ENCODE results near the gene FLNC. TPM values are rescaled to one million over a fixed set of nuclear protein-coding genes. Genes with fewer than 3 reads are reported as not detected.

The FLNC gene
- total and polyA plus RNA-seq, 2 of the 4 experiments (the other 2 are of a cell fraction): 116 to 154 TPM

GRCh38 chr7:128811631-128812430 lies 18.4 kb upstream of the FLNC start (continued):
- no peak for TF ChIP-seq FOS (IDR thresholded peaks at IDR 0.05; ENCODE audit: low read depth, low read length)

GRCh38 chr7:128812514-128813168 lies 17.6 kb upstream of the FLNC start:
- no peak for ATAC-seq (ENCODE audit: low read depth)

More at GRCh38 chr7:128812514-128813168, 17.6 kb upstream of the FLNC start:
- Histone ChIP-seq H2BK120ac (ENCODE audit: low read depth, low read length) (no peak overlapping the region), H2BK5ac (ENCODE audit: low read depth, low read length, poor library complexity, severe bottlenecking) (no peak overlapping the region), H3K23ac (ENCODE audit: low read depth, low read length) (no peak overlapping the region), H4K8ac (ENCODE audit: low read depth in 2 of 2, low read length in 2 of 2) (no peak overlapping the region), H4K20me1 (ENCODE audit: insufficient read depth, low read length) (no peaks in the 10 kb centered on the region), H3K9ac (ENCODE audit: low read depth, low read length) (no peak overlapping the region), H2AK5ac (ENCODE audit: low read depth, low read length) (no peak overlapping the region), H2BK15ac (ENCODE audit: low read depth, low read length) (no peak overlapping the region), H4K91ac (ENCODE audit: insufficient read depth, low read depth, low read length) (no peak overlapping the region), H2AK9ac (replicated peaks; ENCODE audit: low read depth, low read length, poor library complexity) (no peak overlapping the region), H3K4me3 (ENCODE audit: insufficient read depth, low read depth, low read length) (no peak overlapping the region), H3K27me3 (ENCODE audit: control insufficient read depth, insufficient read depth, low read length) (no peaks in the 10 kb centered on the region), H2BK20ac (ENCODE audit: low read depth, low read length) (no peak overlapping the region), H3K9me1 (ENCODE audit: insufficient read depth, low read length) (peaks cover 6% of the 10 kb centered on the region), H4K5ac (ENCODE audit: low read depth, low read length) (no peak overlapping the region), H2AFZ (replicated peaks; ENCODE audit: low read length, poor library complexity) (no peak overlapping the region), H3K36me3 (ENCODE audit: control insufficient read depth, insufficient read depth, low read length) (peaks cover 4% of the 10 kb centered on the region; the same call in 1 of the 2 replicates), H3K56ac (ENCODE audit: extremely low read depth, insufficient read depth, low read length) (no peak overlapping the region), H3K4me1 (ENCODE audit: control insufficient read depth, insufficient read depth, low read length) (peaks cover 10% of the 10 kb centered on the region), H3K9me3 (ENCODE audit: control insufficient read depth, insufficient read depth, low read length) (no peaks in the 10 kb centered on the region), H3K4ac (ENCODE audit: low read depth, low read length) (no peak overlapping the region), H3K79me1 (ENCODE audit: low read depth in 1 of 2, low read length in 2 of 2) (no peaks in the 10 kb centered on the region; a peak in 1 of 4 replicates), H3K18ac (ENCODE audit: low read depth, low read length) (no peak overlapping the region), H3K14ac (replicated peaks; ENCODE audit: low read depth, low read length) (no peak overlapping the region), H3K27ac (ENCODE audit: insufficient read depth, low read length) (no peak overlapping the region), H3K4me2 (ENCODE audit: low read depth, low read length) (no peak overlapping the region)
- in situ Hi-C loops (cut with MboI; ENCODE audit: low sequenced_read_pairs): no loop called here
- intact Hi-C loops (cut with micrococcal nuclease): no loop called here
- DNase-seq: no peak
- ChIA-PET POLR2A (ENCODE audit: unreplicated experiment) (interaction anchor here (0.6 kb wide), 1 partner anchor 10 kb away, joined by 3 read pairs; no protein-coding TSS in a partner anchor), CTCF (interaction anchor here (0.7 kb wide), 1 partner anchor 718 kb away, joined by 6 read pairs; no protein-coding TSS in a partner anchor)
- no TSS peak for BruUV-seq (replicated peaks)
- WGBS, 2 experiments (ENCODE audit: extremely low coverage in 2 of 2, insufficient read length in 1 of 2): 83% methylated on average over 5 of the region's 11 CpGs; no CpG with 5 or more reads in 1 of the 2 experiments
- TF ChIP-seq POLR2A (IDR thresholded peaks at IDR 0.05; ENCODE audit: low read depth, low read length): no peak
- no peak for TF ChIP-seq CEBPB (IDR thresholded peaks at IDR 0.05; ENCODE audit: low read depth, low read length)
- no peak for TF ChIP-seq MAFK (IDR thresholded peaks at IDR 0.05; ENCODE audit: low read depth, low read length)
- TF ChIP-seq NFE2L2 (IDR thresholded peaks at IDR 0.05; ENCODE audit: low read depth, low read length): no peak
- dilution Hi-C loops (cut with HindIII; ENCODE audit: low sequenced_read_pairs, unreplicated experiment): no loop called here

Measured in IMR-90 (cell line).